ENCODE data around the gene FOXP1.

Gene FOXP1

DNA sequence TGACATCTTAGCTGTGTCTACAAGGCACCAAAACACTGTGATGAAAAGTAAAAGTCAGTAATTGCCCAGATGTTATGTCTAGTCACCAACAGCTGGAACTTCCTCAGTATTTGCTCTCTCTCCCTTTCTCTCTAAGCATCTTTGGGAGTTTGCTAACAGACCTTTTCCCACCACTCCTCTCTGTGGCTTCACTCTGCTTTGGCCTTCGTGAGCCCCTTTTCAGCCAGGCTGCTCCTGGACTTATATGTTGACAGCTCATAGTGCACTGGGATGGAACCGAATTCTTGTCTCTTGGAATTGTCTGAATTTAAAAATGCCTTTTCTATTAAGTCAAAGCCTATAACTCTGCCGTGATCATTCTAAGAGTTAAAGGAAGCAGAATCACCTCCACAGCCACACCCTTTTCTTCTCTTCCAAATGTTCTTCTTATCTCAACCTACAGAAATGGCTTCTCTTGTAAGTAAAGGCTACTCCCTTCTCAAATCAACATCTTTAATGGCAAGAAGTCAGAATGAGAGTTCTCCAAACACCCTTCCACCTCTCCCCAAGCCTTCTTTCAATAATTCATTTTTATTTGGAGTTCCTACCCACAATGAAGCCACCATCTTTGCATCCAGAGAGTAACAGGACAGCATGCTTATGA is 17.2 kb upstream of the FOXP1 start:
- Histone ChIP-seq H3K27me3 (ENCODE audit: insufficient read depth, poor library complexity, severe bottlenecking) (no peaks in the 10 kb centered on the region), H3K36me3 (ENCODE audit: low read depth) (no peaks in the 10 kb centered on the region), H3K4me1 (ENCODE audit: insufficient read depth, poor library complexity, severe bottlenecking) (peaks cover 7% of the 10 kb centered on the region), H3K4me3 (ENCODE audit: severe bottlenecking) (no peak overlapping the region), H3K9me3 (ENCODE audit: severe bottlenecking) (no peaks in the 10 kb centered on the region), H3K27ac (ENCODE audit: poor library complexity, severe bottlenecking) (no peak overlapping the region)
- ATAC-seq (ENCODE audit: low read depth) (no peak), DNase-seq (ENCODE audit: low spot score) (no peak)
- TF ChIP-seq, protein P1, sequence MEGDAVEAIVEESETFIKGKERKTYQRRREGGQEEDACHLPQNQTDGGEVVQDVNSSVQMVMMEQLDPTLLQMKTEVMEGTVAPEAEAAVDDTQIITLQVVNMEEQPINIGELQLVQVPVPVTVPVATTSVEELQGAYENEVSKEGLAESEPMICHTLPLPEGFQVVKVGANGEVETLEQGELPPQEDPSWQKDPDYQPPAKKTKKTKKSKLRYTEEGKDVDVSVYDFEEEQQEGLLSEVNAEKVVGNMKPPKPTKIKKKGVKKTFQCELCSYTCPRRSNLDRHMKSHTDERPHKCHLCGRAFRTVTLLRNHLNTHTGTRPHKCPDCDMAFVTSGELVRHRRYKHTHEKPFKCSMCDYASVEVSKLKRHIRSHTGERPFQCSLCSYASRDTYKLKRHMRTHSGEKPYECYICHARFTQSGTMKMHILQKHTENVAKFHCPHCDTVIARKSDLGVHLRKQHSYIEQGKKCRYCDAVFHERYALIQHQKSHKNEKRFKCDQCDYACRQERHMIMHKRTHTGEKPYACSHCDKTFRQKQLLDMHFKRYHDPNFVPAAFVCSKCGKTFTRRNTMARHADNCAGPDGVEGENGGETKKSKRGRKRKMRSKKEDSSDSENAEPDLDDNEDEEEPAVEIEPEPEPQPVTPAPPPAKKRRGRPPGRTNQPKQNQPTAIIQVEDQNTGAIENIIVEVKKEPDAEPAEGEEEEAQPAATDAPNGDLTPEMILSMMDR (IDR thresholded peaks at IDR 0.05; ENCODE audit: poor library complexity, severe bottlenecking): no peak

DNA sequence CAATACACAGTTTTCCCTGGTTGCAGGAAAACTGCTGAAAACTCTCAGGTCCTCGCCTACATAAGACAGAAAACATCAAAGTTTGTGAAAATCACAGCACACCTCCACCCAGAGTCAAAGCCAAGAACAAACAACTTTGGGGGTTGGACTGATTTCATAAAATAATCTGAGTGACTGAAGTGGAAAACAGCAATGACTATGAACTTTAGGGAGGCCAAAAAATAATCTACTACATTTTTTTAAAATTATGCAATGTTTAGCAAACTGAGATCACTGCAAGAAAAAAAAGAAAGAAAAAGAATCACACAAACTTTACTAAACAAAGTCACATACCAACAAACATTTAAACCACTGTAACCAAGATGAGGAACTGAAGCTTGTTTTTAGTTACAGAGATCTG is 15.9 kb upstream of the FOXP1 start:
- H3K4me1 ChIP-seq (ENCODE audit: insufficient read depth, poor library complexity, severe bottlenecking): peaks cover 7% of the 10 kb centered on the region
- no peaks in the 10 kb centered on the region for H3K36me3 ChIP-seq (ENCODE audit: low read depth)
- ATAC-seq (ENCODE audit: low read depth) (no peak), DNase-seq (ENCODE audit: low spot score) (no peak)
- H3K4me3 ChIP-seq (ENCODE audit: severe bottlenecking): no peak overlapping the region
- no peaks in the 10 kb centered on the region for H3K9me3 ChIP-seq (ENCODE audit: severe bottlenecking)
- H3K27ac ChIP-seq (ENCODE audit: poor library complexity, severe bottlenecking): no peak overlapping the region
- TF ChIP-seq, protein P1 (IDR thresholded peaks at IDR 0.05; ENCODE audit: poor library complexity, severe bottlenecking): no peak
- H3K27me3 ChIP-seq (ENCODE audit: insufficient read depth, poor library complexity, severe bottlenecking): no peaks in the 10 kb centered on the region

DNA sequence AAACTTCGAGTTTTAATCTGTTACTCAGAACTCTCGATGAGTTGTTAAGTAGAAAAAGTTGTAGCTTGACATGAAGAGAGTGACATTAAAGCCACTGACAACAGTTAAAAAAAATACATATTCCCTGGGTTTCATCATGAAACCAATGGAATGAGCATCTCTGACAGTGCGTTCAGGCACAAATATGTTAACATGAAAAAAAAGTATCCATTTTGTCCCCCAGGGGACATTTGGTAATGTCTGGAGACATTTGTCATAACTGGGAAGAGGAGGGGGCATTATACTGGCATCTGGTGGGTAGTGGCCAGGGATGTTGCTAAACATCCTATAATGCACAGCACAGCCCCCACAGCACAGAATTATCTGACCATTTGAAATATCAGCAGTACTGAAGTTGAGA is 14.8 kb upstream of the FOXP1 start:
- TF ChIP-seq, protein P1 (IDR thresholded peaks at IDR 0.05; ENCODE audit: poor library complexity, severe bottlenecking): no peak
- Histone ChIP-seq H3K27ac (ENCODE audit: poor library complexity, severe bottlenecking) (no peak overlapping the region), H3K36me3 (ENCODE audit: low read depth) (no peaks in the 10 kb centered on the region), H3K9me3 (ENCODE audit: severe bottlenecking) (no peaks in the 10 kb centered on the region), H3K27me3 (ENCODE audit: insufficient read depth, poor library complexity, severe bottlenecking) (no peaks in the 10 kb centered on the region), H3K4me1 (ENCODE audit: insufficient read depth, poor library complexity, severe bottlenecking) (peaks cover 7% of the 10 kb centered on the region), H3K4me3 (ENCODE audit: severe bottlenecking) (no peak overlapping the region)
- ATAC-seq (ENCODE audit: low read depth): no peak
- no peak for DNase-seq (ENCODE audit: low spot score)

DNA sequence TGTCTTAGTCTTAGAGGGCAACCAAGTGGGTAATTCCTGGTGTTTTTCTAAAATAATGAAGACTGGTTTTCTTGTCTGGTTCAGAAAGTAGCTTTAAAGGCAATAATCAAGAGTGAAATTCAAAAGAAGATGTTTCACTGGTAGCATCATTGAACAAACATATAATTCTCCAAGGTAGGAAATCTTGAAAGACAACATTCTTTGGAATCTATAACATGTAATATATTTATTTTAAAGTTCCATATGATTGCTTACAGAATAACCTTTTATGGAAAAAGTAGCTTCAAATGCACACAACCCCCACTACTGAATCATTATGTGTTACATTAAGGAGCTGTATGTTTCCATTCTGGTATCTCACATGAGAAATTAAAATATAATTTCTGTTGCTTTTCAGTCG is 13.8 kb upstream of the FOXP1 start:
- H3K4me3 ChIP-seq (ENCODE audit: severe bottlenecking): no peak overlapping the region
- no peak for DNase-seq (ENCODE audit: low spot score)
- H3K9me3 ChIP-seq (ENCODE audit: severe bottlenecking): no peaks in the 10 kb centered on the region
- no peak for ATAC-seq (ENCODE audit: low read depth)
- no peaks in the 10 kb centered on the region for H3K36me3 ChIP-seq (ENCODE audit: low read depth)
- H3K27ac ChIP-seq (ENCODE audit: poor library complexity, severe bottlenecking): no peak overlapping the region
- peaks cover 7% of the 10 kb centered on the region for H3K4me1 ChIP-seq (ENCODE audit: insufficient read depth, poor library complexity, severe bottlenecking)
- TF ChIP-seq, protein P1 (IDR thresholded peaks at IDR 0.05; ENCODE audit: poor library complexity, severe bottlenecking): no peak
- no peaks in the 10 kb centered on the region for H3K27me3 ChIP-seq (ENCODE audit: insufficient read depth, poor library complexity, severe bottlenecking)

DNA sequence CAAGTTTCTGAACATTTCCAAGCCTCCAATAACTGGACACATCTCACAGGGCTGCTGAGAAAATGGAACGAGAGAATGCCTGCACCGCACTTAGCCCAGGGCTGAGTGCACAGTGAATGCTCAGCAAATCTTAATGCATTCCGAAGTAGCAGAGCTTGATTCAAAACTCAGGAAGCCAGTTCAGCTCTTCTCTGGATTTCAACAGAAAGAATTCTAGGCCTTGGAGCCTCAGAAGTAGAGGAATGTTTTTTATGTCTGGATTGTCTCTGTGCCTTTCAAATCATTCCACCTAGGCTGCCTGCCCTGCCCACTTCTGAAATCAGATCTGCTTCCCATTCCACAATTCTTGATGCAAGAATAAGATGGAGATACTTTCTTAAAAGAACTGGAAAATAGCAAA is 9.6 kb upstream of the FOXP1 start:
- no peaks in the 10 kb centered on the region for H3K9me3 ChIP-seq (ENCODE audit: severe bottlenecking)
- no peaks in the 10 kb centered on the region for H3K36me3 ChIP-seq (ENCODE audit: low read depth)
- no peaks in the 10 kb centered on the region for H3K27me3 ChIP-seq (ENCODE audit: insufficient read depth, poor library complexity, severe bottlenecking)
- no peak for ATAC-seq (ENCODE audit: low read depth)
- no peak overlapping the region for H3K27ac ChIP-seq (ENCODE audit: poor library complexity, severe bottlenecking)
- no peak for DNase-seq (ENCODE audit: low spot score)
- TF ChIP-seq, protein P1 (IDR thresholded peaks at IDR 0.05; ENCODE audit: poor library complexity, severe bottlenecking): no peak
- H3K4me3 ChIP-seq (ENCODE audit: severe bottlenecking): no peak overlapping the region
- H3K4me1 ChIP-seq (ENCODE audit: insufficient read depth, poor library complexity, severe bottlenecking): no peaks in the 10 kb centered on the region
